Duodenal mucosa (tissue), 2 donors: ENCODE measurements around the gene TMEM61.
A peak's percentile ranks its signal among the peaks of the same experiment; 100 is the strongest.
"Not testable (repeated sequence)": the region's sequence is repeated elsewhere in the genome, so short reads cannot be mapped to it uniquely, and the experiment has no call there.

ENCODE experiments used
- H3K27ac ChIP-seq: one replicate; pipeline ENCODE4 v1.7.0; 2013; ENCODE audit warnings: low read depth, low read length
- H3K27me3 ChIP-seq, 2 donors: one replicate each; pipeline ENCODE4 v1.7.0; 2013; ENCODE audit warnings: low read length in 2 of 2, control low read depth in 1 of 2; ENCODE audit not compliant: insufficient read depth in 2 of 2, control insufficient read depth in 1 of 2
- H3K36me3 ChIP-seq, 2 donors: one replicate each; pipeline ENCODE4 v1.7.0; 2013; ENCODE audit warnings: low read length in 2 of 2, control low read depth in 1 of 2; ENCODE audit not compliant: insufficient read depth in 2 of 2, control insufficient read depth in 1 of 2
- H3K4me1 ChIP-seq, 2 donors: one replicate each; pipeline ENCODE4 v1.7.0; 2013; ENCODE audit warnings: low read length in 2 of 2, control low read depth in 1 of 2; ENCODE audit not compliant: insufficient read depth in 2 of 2, control insufficient read depth in 1 of 2
- H3K4me3 ChIP-seq, 2 donors: one replicate each; pipeline ENCODE4 v1.7.0; 2013; ENCODE audit warnings: low read length in 2 of 2, low read depth in 1 of 2
- H3K9ac ChIP-seq, 2 donors: one replicate each; pipeline ENCODE4 v1.7.0; 2013; ENCODE audit warnings: low read length in 2 of 2, low read depth in 1 of 2
- H3K9me3 ChIP-seq, 2 donors: one replicate each; pipeline ENCODE4 v1.7.0; 2013; ENCODE audit warnings: low read length in 2 of 2, control low read depth in 1 of 2; ENCODE audit not compliant: control insufficient read depth in 1 of 2

The TMEM61 gene

GRCh38 chr1:54980528-54981241, at the start of gene TMEM61:
Gene TMEM61 (plus strand): TSS chr1:54980628. CDS start chr1:54981066, 438 bp downstream.
- Histone ChIP-seq H3K9me3 (no peaks in the 10 kb centered on the region), H3K9ac (peak within 1 kb of the TSS; percentile 25 to 54), H3K27me3 (peaks cover 0 to 12% of the 10 kb centered on the region in 2 donors), H3K27ac (no peak within 1 kb of the TSS), H3K36me3 (no peaks in the 10 kb centered on the region), H3K4me3 (peak within 1 kb of the TSS; percentile 48 to 51), H3K4me1 (peaks cover 8 to 14% of the 10 kb centered on the region in 2 donors)

- H3K4me3 ChIP-seq = no peak overlapping the region
- H3K9me3 ChIP-seq = no peaks in the 10 kb centered on the region
- no peak overlapping the region for H3K9ac ChIP-seq
- H3K4me1 ChIP-seq = no peaks in the 10 kb centered on the region
- H3K27ac ChIP-seq = no peak overlapping the region
- H3K36me3 ChIP-seq = no peaks in the 10 kb centered on the region
- no peaks in the 10 kb centered on the region for H3K27me3 ChIP-seq
Measured at GRCh38 chr1:54931275-54931840, 49.1 kb upstream of the TMEM61 start.

GRCh38 chr1:54934081-54934480, 46.3 kb upstream of the TMEM61 start:
- H3K4me1 ChIP-seq, H3K27ac ChIP-seq, H3K4me3 ChIP-seq, H3K27me3 ChIP-seq, H3K9me3 ChIP-seq, H3K9ac ChIP-seq, H3K36me3 ChIP-seq: not testable (repeated sequence)

- Histone ChIP-seq H3K4me3 (no peak overlapping the region), H3K9ac (no peak overlapping the region), H3K27ac (no peak overlapping the region), H3K4me1 (no peaks in the 10 kb centered on the region), H3K27me3 (no peaks in the 10 kb centered on the region), H3K9me3 (no peaks in the 10 kb centered on the region), H3K36me3 (no peaks in the 10 kb centered on the region)
Measured at GRCh38 chr1:54934869-54935268, 45.6 kb upstream of the TMEM61 start.

GRCh38 chr1:54936791-54937190, 43.6 kb upstream of the TMEM61 start:
- H3K9me3 ChIP-seq = no peaks in the 10 kb centered on the region
- H3K27me3 ChIP-seq = no peaks in the 10 kb centered on the region
- H3K4me1 ChIP-seq = no peaks in the 10 kb centered on the region
- H3K4me3 ChIP-seq = no peak overlapping the region
- no peaks in the 10 kb centered on the region for H3K36me3 ChIP-seq
- no peak overlapping the region for H3K9ac ChIP-seq
- no peak overlapping the region for H3K27ac ChIP-seq

GRCh38 chr1:54937469-54937868, 43.0 kb upstream of the TMEM61 start:
- Histone ChIP-seq H3K4me1 (no peaks in the 10 kb centered on the region), H3K27ac (no peak overlapping the region), H3K9ac (no peak overlapping the region), H3K36me3 (no peaks in the 10 kb centered on the region), H3K9me3 (no peaks in the 10 kb centered on the region), H3K4me3 (no peak overlapping the region), H3K27me3 (no peaks in the 10 kb centered on the region)

- not testable (repeated sequence) for H3K36me3 ChIP-seq, H3K4me3 ChIP-seq, H3K4me1 ChIP-seq, H3K9me3 ChIP-seq, H3K9ac ChIP-seq, H3K27ac ChIP-seq, H3K27me3 ChIP-seq
Measured at GRCh38 chr1:54938955-54939354, 41.5 kb upstream of the TMEM61 start.

GRCh38 chr1:54940042-54940441, 40.4 kb upstream of the TMEM61 start:
- Histone ChIP-seq H3K9ac (no peak overlapping the region), H3K4me3 (no peak overlapping the region), H3K27ac (no peak overlapping the region), H3K4me1 (peaks cover 0 to 4% of the 10 kb centered on the region in 2 donors), H3K27me3 (no peaks in the 10 kb centered on the region), H3K9me3 (no peaks in the 10 kb centered on the region), H3K36me3 (no peaks in the 10 kb centered on the region)

- Histone ChIP-seq H3K9ac (no peak overlapping the region), H3K27ac (no peak overlapping the region), H3K4me3 (no peak overlapping the region), H3K4me1 (peaks cover 11 to 17% of the 10 kb centered on the region in 2 donors), H3K27me3 (no peaks in the 10 kb centered on the region), H3K36me3 (no peaks in the 10 kb centered on the region), H3K9me3 (no peaks in the 10 kb centered on the region)
Measured at GRCh38 chr1:54942976-54943375, 37.5 kb upstream of the TMEM61 start.

GRCh38 chr1:54944610-54945392, 35.6 kb upstream of the TMEM61 start:
- Histone ChIP-seq H3K4me3 (peak overlapping the region; percentile 12 to 44), H3K4me1 (peaks cover 11 to 17% of the 10 kb centered on the region in 2 donors), H3K9me3 (no peaks in the 10 kb centered on the region), H3K9ac (peak overlapping the region; percentile 5 to 41), H3K27me3 (no peaks in the 10 kb centered on the region), H3K36me3 (no peaks in the 10 kb centered on the region), H3K27ac (peak overlapping the region; percentile 68)
